Naive thymus-derived CD4-positive, alpha-beta T cell (primary cell): Measurements from ENCODE around the gene CREB3L4. TPM values are rescaled to one million over a fixed set of nuclear protein-coding genes. Genes with fewer than 3 reads are reported as not detected.

ENCODE experiments used
- ATAC-seq: fragments of 150-1000 bp; cut with Tn5 transposase; 2 replicates; pipeline ENCODE4 v1.10.0; 2021; ENCODE audit warnings: mild to moderate bottlenecking, moderate library complexity
- CTCF ChIA-PET: fragments of 350-600 bp; sonication (Branson Sonifier 250); formaldehyde crosslinking; loops from one replicate; lab custom pipeline; 2021; ENCODE audit warnings: antibody characterized with exemption; lab: Charles Lee
- POLR2A ChIA-PET: fragments of 350-600 bp; sonication (Branson Sonifier 250); formaldehyde crosslinking; loops from one replicate; lab custom pipeline; 2021; ENCODE audit warnings: antibody characterized with exemption, inconsistent platforms; lab: Charles Lee
- DNase-seq, 9 donors: peaks; one replicate each; pipeline versions ENCODE4 v3.0.0 to v3.0.0-alpha.2; 2020 to 2022; ENCODE audit warnings: mixed read lengths in 1 of 9
- H3K27ac ChIP-seq: one replicate; pipeline ENCODE4 v1.7.0; 2013; ENCODE audit warnings: mild to moderate bottlenecking, low read depth, low read length, moderate library complexity
- H3K27me3 ChIP-seq, 2 donors: one replicate each; pipeline ENCODE4 v1.7.0; 2013; ENCODE audit warnings: low read length in 2 of 2, mild to moderate bottlenecking in 2 of 2, moderate library complexity in 2 of 2; ENCODE audit not compliant: control insufficient read depth in 2 of 2, insufficient read depth in 2 of 2
- H3K36me3 ChIP-seq, 3 experiments: 1 replicate in 2 of 3; 2 replicates in 1 of 3; pipeline ENCODE4 v1.7.0; 2013; ENCODE audit warnings: low read length in 3 of 3, mild to moderate bottlenecking in 3 of 3, moderate library complexity in 1 of 3; ENCODE audit not compliant: insufficient read depth in 3 of 3, control insufficient read depth in 2 of 3
- H3K4me1 ChIP-seq, 2 donors: one replicate each; pipeline ENCODE4 v1.7.0; 2013; ENCODE audit warnings: low read length in 2 of 2, mild to moderate bottlenecking in 2 of 2, moderate library complexity in 1 of 2; ENCODE audit not compliant: control insufficient read depth in 2 of 2, insufficient read depth in 2 of 2
- H3K4me3 ChIP-seq: 2 replicates; pipeline ENCODE4 v1.7.0; 2013; ENCODE audit warnings: mild to moderate bottlenecking, low read length
- H3K9me3 ChIP-seq, 3 experiments: 1 replicate in 2 of 3; 2 replicates in 1 of 3; pipeline ENCODE4 v1.7.0; 2013; ENCODE audit warnings: low read length in 3 of 3; ENCODE audit not compliant: control insufficient read depth in 2 of 3
- H3K27ac Mint-ChIP-seq, 9 donors: one replicate each; pipeline ENCODE4 v1.8.0; 2020 to 2022; ENCODE audit warnings: mixed read lengths in 9 of 9, mild to moderate bottlenecking in 8 of 9, moderate library complexity in 5 of 9, inconsistent platforms in 2 of 9
- H3K27me3 Mint-ChIP-seq, 5 donors: one replicate each; pipeline ENCODE4 v1.8.0; 2021 to 2022; ENCODE audit warnings: mixed read lengths in 5 of 5, mild to moderate bottlenecking in 1 of 5
- H3K36me3 Mint-ChIP-seq, 5 donors: one replicate each; pipeline ENCODE4 v1.8.0; 2020 to 2022; ENCODE audit warnings: mixed read lengths in 5 of 5, mild to moderate bottlenecking in 3 of 5, inconsistent platforms in 1 of 5
- H3K4me1 Mint-ChIP-seq, 7 donors: one replicate each; pipeline ENCODE4 v1.8.0; 2020 to 2022; ENCODE audit warnings: mixed read lengths in 7 of 7, mild to moderate bottlenecking in 3 of 7, inconsistent platforms in 1 of 7
- H3K4me3 Mint-ChIP-seq, 10 donors: one replicate each; pipeline ENCODE4 v1.8.0; 2020 to 2022; ENCODE audit warnings: mild to moderate bottlenecking in 10 of 10, mixed read lengths in 10 of 10, moderate library complexity in 6 of 10, inconsistent platforms in 2 of 10
- H3K9me3 Mint-ChIP-seq, 11 donors: one replicate each; pipeline ENCODE4 v1.8.0; 2020 to 2022; ENCODE audit warnings: mixed read lengths in 11 of 11, mild to moderate bottlenecking in 4 of 11, inconsistent platforms in 1 of 11, moderate library complexity in 1 of 11
- intact Hi-C, 2 donors: fragments of 100-400 bp; cut with micrococcal nuclease; formaldehyde crosslinking; loops; one replicate each; pipeline ENCODE4 v1.15.1; 2023
- polyA plus RNA-seq, 2 donors: library from polyadenylated mRNA; unstranded; fragments of 300-500 nt; fragmentation: Illumina TruSeq; gene quantifications; one replicate each; pipeline ENCODE4 v1.2.3, GENCODE V29; 2021
- total RNA-seq, 6 experiments: library from RNA in 5 of 6; stranded (reverse) in 5 of 6; gene quantifications; 1 replicate in 5 of 6; 2 replicates in 1 of 6; pipeline ENCODE4 v1.2.3 and lab custom pipeline; 2021 to 2026

Gene CREB3L4
- total and polyA plus RNA-seq, 7 experiments from 2014 or later, result 4.6 to 8.4 (median 7.0) TPM

DNA sequence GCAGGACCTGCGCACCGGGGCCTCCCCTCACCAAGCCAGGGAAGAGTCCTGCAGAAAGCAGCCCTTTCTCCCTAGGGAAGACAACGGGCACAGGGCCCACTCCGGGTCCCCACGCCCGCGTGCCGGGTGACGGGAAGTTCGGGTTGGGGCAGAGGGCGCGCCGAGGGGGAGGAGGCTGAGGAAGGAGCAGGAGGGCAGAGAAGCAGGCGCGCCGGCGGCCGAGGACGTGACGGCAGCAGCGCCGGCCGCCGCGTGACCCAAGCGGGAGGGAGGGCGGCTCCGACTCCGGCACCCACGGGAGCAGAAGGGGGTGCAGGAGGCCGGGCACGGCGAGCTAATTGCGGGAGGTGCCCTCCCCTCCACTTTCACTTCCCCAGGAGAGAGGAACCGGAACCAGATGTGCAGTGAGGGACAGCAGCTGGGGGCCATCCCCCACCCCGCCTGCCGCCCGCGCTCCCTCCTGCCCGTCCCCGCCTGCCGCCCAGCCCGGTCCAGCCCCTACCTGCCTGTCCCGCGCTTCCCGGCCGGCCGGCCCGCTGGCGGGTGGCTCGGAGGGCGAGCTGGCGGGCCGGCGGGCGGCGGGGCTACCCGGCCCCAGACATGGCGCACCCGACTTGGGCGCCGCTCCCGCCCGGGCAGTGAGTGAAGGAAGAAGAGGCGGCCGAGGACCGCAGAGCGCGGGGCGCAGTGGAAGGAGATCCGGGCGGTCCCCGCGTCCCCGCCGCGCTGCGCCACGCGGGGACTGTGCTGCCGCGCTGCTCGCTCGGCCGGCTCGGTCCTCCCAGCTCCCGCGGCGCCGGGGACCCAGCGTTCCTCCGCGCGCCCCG lies 21.7 kb upstream of the CREB3L4 start:
- Histone ChIP-seq H3K4me1 (peaks cover 23 to 25% of the 10 kb centered on the region in 2 donors), H3K27me3 (no peaks in the 10 kb centered on the region), H3K4me3 (peak overlapping the region; percentile 94), H3K27ac (peak overlapping the region; percentile 89), H3K36me3 (peaks cover 15 to 66% (median 31%) of the 10 kb centered on the region in 3 experiments), H3K9me3 (no peaks in the 10 kb centered on the region)
- ATAC-seq (peak; percentile 74), DNase-seq (peak; percentile 56 to 77 (median 66))
- CTCF ChIA-PET, result interaction anchor here (0.7 to 3.6 kb wide), 15 partner anchors 9 to 150 kb away, joined by 3 to 36 read pairs (median 5); partner anchors contain the start of genes CREB3L4, CRTC2, GATAD2B and JTB
- peak overlapping the region; percentile 93 to 99 (median 96) for H3K4me3 Mint-ChIP-seq
- peaks cover 20 to 48% (median 43%) of the 10 kb centered on the region in 7 donors for H3K4me1 Mint-ChIP-seq
- POLR2A ChIA-PET, result interaction anchor here (0.5 to 7.3 kb wide), 23 partner anchors 9 to 389 kb away, joined by 3 to 159 read pairs (median 4); partner anchors contain the start of genes CREB3L4, CRTC2, GATAD2B and JTB
- no peaks in the 10 kb centered on the region for H3K27me3 Mint-ChIP-seq
- peaks cover 0 to 6% (median 0%) of the 10 kb centered on the region in 11 donors for H3K9me3 Mint-ChIP-seq
- intact Hi-C loops, result loop anchor here (1.0 to 2.0 kb wide), 11 partner anchors 11 to 149 kb away; partner anchors contain the start of genes CREB3L4 (in 1 of the 2), CRTC2 (in 1 of the 2), JTB (in 1 of the 2) and RAB13 (in 1 of the 2)
- peak overlapping the region; percentile 90 to 98 (median 96) for H3K27ac Mint-ChIP-seq
- peaks cover 0 to 37% (median 18%) of the 10 kb centered on the region in 5 donors for H3K36me3 Mint-ChIP-seq

DNA sequence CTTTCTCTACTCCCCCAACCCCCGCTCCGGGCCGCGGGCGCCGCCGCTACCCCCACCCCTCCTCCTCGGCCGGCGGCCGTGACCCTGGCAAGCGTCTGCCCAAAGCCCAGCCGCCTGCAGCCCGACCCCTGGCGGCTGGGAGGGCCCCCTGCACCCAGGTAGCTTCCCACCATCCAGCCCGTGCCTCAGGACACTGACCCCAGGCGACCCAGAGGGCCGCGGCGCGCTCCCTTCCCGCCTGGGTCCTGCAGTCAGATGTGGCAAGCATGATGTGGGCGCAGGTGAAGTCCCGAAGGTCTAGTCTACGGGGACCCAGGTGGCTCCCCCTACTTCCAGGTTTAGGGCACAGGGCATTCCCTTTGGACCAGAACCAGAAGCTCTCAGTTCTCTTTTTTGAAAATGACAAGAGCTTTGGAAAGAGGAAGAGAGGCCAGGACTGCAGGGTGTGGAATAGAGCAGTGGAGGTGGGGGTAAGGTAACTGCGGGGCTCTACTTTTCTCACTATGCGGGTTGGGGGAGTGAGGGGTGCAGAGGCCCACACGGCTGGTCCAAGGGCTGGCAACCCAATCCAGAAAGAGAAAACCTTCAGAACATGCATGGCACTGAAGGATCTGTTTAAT lies 21.0 kb upstream of the CREB3L4 start, which contains the start of gene DENND4B:
Gene DENND4B (minus strand): TSS at position 97 of the 620 bp plus-strand sequence. CDS start 2,344 bp downstream, outside the sequence.
- Mint-ChIP-seq H3K9me3 (peaks cover 0 to 6% (median 0%) of the 10 kb centered on the region in 11 donors), H3K4me1 (peaks cover 20 to 44% (median 39%) of the 10 kb centered on the region in 7 donors), H3K27me3 (no peaks in the 10 kb centered on the region), H3K4me3 (peak within 1 kb of the TSS; percentile 93 to 99 (median 96)), H3K36me3 (peaks cover 0 to 33% (median 19%) of the 10 kb centered on the region in 5 donors), H3K27ac (peak within 1 kb of the TSS; percentile 90 to 98 (median 96))
- Histone ChIP-seq H3K27me3 (no peaks in the 10 kb centered on the region), H3K27ac (peak within 1 kb of the TSS; percentile 89), H3K4me1 (peaks cover 23 to 25% of the 10 kb centered on the region in 2 donors), H3K9me3 (no peaks in the 10 kb centered on the region), H3K4me3 (peak within 1 kb of the TSS; percentile 94), H3K36me3 (peaks cover 19 to 66% (median 33%) of the 10 kb centered on the region in 3 experiments)
- ChIA-PET CTCF (interaction anchor here (0.7 to 3.6 kb wide), 13 partner anchors 10 to 150 kb away, joined by 3 to 36 read pairs (median 5); partner anchors contain the start of genes CREB3L4, CRTC2, GATAD2B and JTB), POLR2A (interaction anchor here (0.6 to 7.3 kb wide), 17 partner anchors 9 to 321 kb away, joined by 3 to 159 read pairs (median 8); partner anchors contain the start of genes CREB3L4, CRTC2, GATAD2B and JTB)
- peak; percentile 75 for ATAC-seq
- intact Hi-C loops, result loop anchor here (1.0 to 2.0 kb wide), 6 partner anchors 11 to 149 kb away; partner anchors contain the start of genes CRTC2 (in 1 of the 2) and JTB (in 1 of the 2)
- peak; percentile 55 to 85 (median 68) for DNase-seq

DNA sequence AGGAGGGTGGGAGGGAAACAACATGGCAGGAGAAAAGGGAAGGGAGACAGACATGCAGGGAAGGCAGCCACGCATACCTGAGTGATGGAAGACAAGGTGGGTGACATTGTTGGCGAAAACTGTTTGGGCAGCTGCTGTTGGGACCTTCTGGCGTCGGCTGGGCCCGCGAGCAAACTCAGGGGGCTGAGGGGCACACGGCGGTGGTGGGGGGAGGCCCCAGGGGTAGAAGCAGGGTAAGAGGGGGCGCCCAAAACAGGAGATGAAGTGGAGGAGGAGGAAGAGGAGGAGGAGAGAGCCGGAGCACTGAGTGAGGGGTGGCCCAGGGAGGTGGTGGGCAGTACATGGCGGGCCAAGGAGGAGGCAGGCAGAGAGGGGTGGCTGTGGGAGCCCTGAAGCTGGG lies 16.5 kb upstream of the CREB3L4 start:
- Mint-ChIP-seq H3K36me3 (peaks cover 0 to 36% (median 20%) of the 10 kb centered on the region in 5 donors), H3K4me3 (peak overlapping the region in 1 of 10 donors; percentile 41), H3K9me3 (no peaks in the 10 kb centered on the region), H3K27me3 (no peaks in the 10 kb centered on the region), H3K27ac (peak overlapping the region in 8 of 9 donors; percentile 2 to 89 (median 66)), H3K4me1 (peaks cover 19 to 45% (median 32%) of the 10 kb centered on the region in 7 donors)
- DNase-seq (no peak), ATAC-seq (no peak)
- H3K36me3 ChIP-seq, result peaks cover 27 to 72% (median 41%) of the 10 kb centered on the region in 3 experiments
- intact Hi-C loops, result no loop called here
- no peak overlapping the region for H3K4me3 ChIP-seq
- ChIA-PET CTCF (no interaction called here), POLR2A (no interaction called here)
- H3K4me1 ChIP-seq, result peaks cover 17 to 28% of the 10 kb centered on the region in 2 donors
- H3K27me3 ChIP-seq, result no peaks in the 10 kb centered on the region
- no peaks in the 10 kb centered on the region for H3K9me3 ChIP-seq
- no peak overlapping the region for H3K27ac ChIP-seq

DNA sequence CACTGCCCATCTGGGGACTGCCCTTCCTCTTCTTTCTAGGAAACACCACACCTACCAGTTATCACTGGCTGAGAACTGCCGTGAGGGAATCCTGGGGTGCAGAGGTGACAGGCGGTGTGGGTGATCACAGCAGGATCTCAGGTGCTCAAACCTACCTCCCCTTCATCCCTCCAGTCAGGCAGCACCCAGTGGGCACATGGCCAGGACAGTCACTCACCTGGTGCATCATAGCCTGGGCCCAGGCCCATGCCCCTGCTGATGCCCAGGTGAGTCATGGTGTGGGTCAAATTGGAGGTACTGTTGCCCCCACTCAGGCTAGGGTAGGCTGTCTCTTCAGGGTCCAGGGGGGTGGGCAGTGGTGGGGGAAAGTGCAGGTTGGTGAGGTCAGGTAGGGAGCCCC lies 15.9 kb upstream of the CREB3L4 start:
- H3K4me3 Mint-ChIP-seq, result no peak overlapping the region
- H3K36me3 Mint-ChIP-seq, result peaks cover 0 to 36% (median 20%) of the 10 kb centered on the region in 5 donors
- H3K4me1 ChIP-seq, result peaks cover 21 to 33% of the 10 kb centered on the region in 2 donors
- ChIA-PET CTCF (no interaction called here), POLR2A (interaction anchor here (0.8 to 12.8 kb wide), 2 partner anchors 8 to 30 kb away, joined by 4 to 159 read pairs; partner anchors contain the start of gene DENND4B)
- peaks cover 27 to 72% (median 41%) of the 10 kb centered on the region in 3 experiments for H3K36me3 ChIP-seq
- no peaks in the 10 kb centered on the region for H3K9me3 ChIP-seq
- no peaks in the 10 kb centered on the region for H3K9me3 Mint-ChIP-seq
- DNase-seq (no peak), ATAC-seq (no peak)
- no peak overlapping the region for H3K27ac ChIP-seq
- peak overlapping the region in 5 of 9 donors; percentile 16 to 60 (median 59) for H3K27ac Mint-ChIP-seq
- no peaks in the 10 kb centered on the region for H3K27me3 ChIP-seq
- H3K27me3 Mint-ChIP-seq, result no peaks in the 10 kb centered on the region
- intact Hi-C loops, result no loop called here
- H3K4me1 Mint-ChIP-seq, result peaks cover 26 to 49% (median 38%) of the 10 kb centered on the region in 7 donors
- H3K4me3 ChIP-seq, result no peak overlapping the region

DNA sequence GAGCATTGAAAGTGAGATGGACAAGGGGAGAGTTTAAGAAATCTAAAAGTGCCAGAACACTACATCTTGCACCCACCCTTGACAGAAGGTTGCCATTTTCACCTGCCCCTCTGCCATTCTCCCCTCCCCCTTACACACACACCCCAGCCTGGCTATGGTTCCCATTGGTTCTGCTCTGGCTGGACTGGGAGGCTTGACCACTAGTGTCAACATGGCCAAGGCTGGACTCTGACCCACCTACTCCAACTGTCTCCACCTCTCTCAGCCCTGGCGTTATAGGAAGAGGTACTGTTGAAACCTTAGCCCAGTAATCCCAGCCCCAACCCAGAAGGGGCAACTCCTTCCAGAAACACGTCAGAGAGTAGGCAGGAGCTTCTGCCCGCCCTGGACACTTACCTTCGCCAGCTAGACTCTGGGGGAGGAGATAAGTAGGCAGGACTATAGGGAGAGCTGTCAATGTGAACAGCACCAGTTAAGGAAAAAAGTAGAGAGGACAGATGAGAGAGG lies 13.8 kb upstream of the CREB3L4 start:
- ChIA-PET POLR2A (interaction anchor here (0.7 to 12.8 kb wide), 6 partner anchors 9 to 32 kb away, joined by 3 to 159 read pairs (median 49); partner anchors contain the start of genes CREB3L4, DENND4B, JTB and SLC39A1), CTCF (interaction anchor here (2.3 to 5.5 kb wide), 2 partner anchors 8 to 33 kb away, joined by 11 to 36 read pairs; partner anchors contain the start of genes DENND4B and RAB13)
- Histone ChIP-seq H3K4me3 (no peak overlapping the region), H3K27ac (peak overlapping the region; percentile 30), H3K36me3 (peaks cover 27 to 63% (median 34%) of the 10 kb centered on the region in 3 experiments), H3K4me1 (peaks cover 27 to 33% of the 10 kb centered on the region in 2 donors), H3K27me3 (no peaks in the 10 kb centered on the region), H3K9me3 (no peaks in the 10 kb centered on the region)
- Mint-ChIP-seq H3K27me3 (no peaks in the 10 kb centered on the region), H3K9me3 (no peaks in the 10 kb centered on the region), H3K4me1 (peaks cover 32 to 61% (median 50%) of the 10 kb centered on the region in 7 donors), H3K4me3 (peak overlapping the region in 9 of 10 donors; percentile 7 to 74 (median 36)), H3K36me3 (peaks cover 0 to 32% (median 17%) of the 10 kb centered on the region in 5 donors), H3K27ac (peak overlapping the region; percentile 7 to 89 (median 75))
- DNase-seq, result no peak
- intact Hi-C loops, result no loop called here
- ATAC-seq, result no peak
